Caco-2 (cell line): ENCODE measurements around the gene DIAPH2. TPM values are rescaled to one million over a fixed set of nuclear protein-coding genes. Genes with fewer than 3 reads are reported as not detected.

Experiments used
- BruUV-seq: library from RNA; stranded (reverse); fragments of 400-500 nt; replicated peaks from 2 replicates; lab custom pipeline; 2021; lab: Mats Ljungman, UMichigan
- CTCF ChIA-PET: fragments of 300-600 bp; sonication (Branson Sonifier 250); formaldehyde crosslinking; loops from one replicate; lab custom pipeline; 2022; ENCODE audit warnings: antibody characterized with exemption; lab: Charles Lee
- POLR2A ChIA-PET: fragments of 300-600 bp; sonication (Branson Sonifier 250); formaldehyde crosslinking; loops from one replicate; lab custom pipeline; 2022; ENCODE audit warnings: antibody characterized with exemption; lab: Charles Lee
- DNase-seq, 2 experiments: peaks; one replicate each; pipeline versions ENCODE4 v3.0.0 to v3.0.0-alpha.2; 2020 to 2022
- H3K27me3 ChIP-seq: replicated peaks from 2 replicates; pipeline ENCODE4 v1.6.0; 2011; ENCODE audit warnings: low read length; ENCODE audit not compliant: control insufficient read depth, insufficient read depth
- H3K36me3 ChIP-seq: 2 replicates; pipeline ENCODE4 v1.5.1; 2011; ENCODE audit warnings: low read length; ENCODE audit not compliant: control insufficient read depth, insufficient read depth
- H3K4me1 ChIP-seq: fragments of 250-450 bp; sonication (Bioruptor Pico); 2 replicates; pipeline ENCODE4 v1.5.1; 2020; ENCODE audit warnings: mild to moderate bottlenecking
- H3K4me3 ChIP-seq: 2 replicates; pipeline ENCODE4 v1.5.1; 2011; ENCODE audit warnings: low read depth, mild to moderate bottlenecking, control low read depth, low read length
- H3K9me3 ChIP-seq: fragments of 250-450 bp; sonication (Bioruptor Pico); 2 replicates; pipeline ENCODE4 v1.5.1; 2020; ENCODE audit warnings: mild to moderate bottlenecking, moderate library complexity
- H3K27ac Mint-ChIP-seq: one replicate; pipeline ENCODE4 v1.8.0; 2022; ENCODE audit warnings: mixed read lengths; ENCODE audit not compliant: unreplicated experiment
- H3K27me3 Mint-ChIP-seq: one replicate; pipeline ENCODE4 v1.8.0; 2022; ENCODE audit warnings: mixed read lengths; ENCODE audit not compliant: insufficient read depth, unreplicated experiment
- H3K36me3 Mint-ChIP-seq: one replicate; pipeline ENCODE4 v1.8.0; 2022; ENCODE audit warnings: mild to moderate bottlenecking, mixed read lengths; ENCODE audit not compliant: insufficient read depth, unreplicated experiment
- H3K4me1 Mint-ChIP-seq: one replicate; pipeline ENCODE4 v1.8.0; 2022; ENCODE audit warnings: low read depth, mixed read lengths; ENCODE audit not compliant: unreplicated experiment
- H3K4me3 Mint-ChIP-seq: one replicate; pipeline ENCODE4 v1.8.0; 2022; ENCODE audit warnings: mild to moderate bottlenecking, moderate library complexity, mixed read lengths; ENCODE audit not compliant: unreplicated experiment
- H3K9me3 Mint-ChIP-seq: one replicate; pipeline ENCODE4 v1.8.0; 2022; ENCODE audit warnings: mixed read lengths; ENCODE audit not compliant: unreplicated experiment
- CTCF ChIP-seq, 2 experiments: fragments of 200-600 bp in 1 of 2; IDR thresholded peaks; 1 replicate in 1 of 2; 2 replicates in 1 of 2; pipeline versions ENCODE4 v1.5.1 to v1.8.0; 2011 to 2022; ENCODE audit warnings: antibody characterized with exemption in 1 of 2, control low read depth in 1 of 2, inconsistent platforms in 1 of 2, low read depth in 1 of 2, low read length in 1 of 2, mild to moderate bottlenecking in 1 of 2, moderate library complexity in 1 of 2; ENCODE audit not compliant: insufficient read depth in 1 of 2, severe bottlenecking in 1 of 2, unreplicated experiment in 1 of 2
- intact Hi-C: fragments of 100-400 bp; cut with micrococcal nuclease; formaldehyde crosslinking; loops from one replicate; pipeline ENCODE4 v1.10.0; 2022; ENCODE audit not compliant: unreplicated experiment
- total RNA-seq: library from RNA; stranded (reverse); gene quantifications from 2 replicates; pipeline ENCODE4 v1.2.3, GENCODE V29; 2022

The DIAPH2 gene
- total RNA-seq, 1 experiment from 2014 or later, result 16.1 TPM

- CTCF ChIA-PET, result no interaction called here
Measured at GRCh38 chrX:97123001-97123400, 438.4 kb downstream of the DIAPH2 start.

GRCh38 chrX:97126020-97126419, 441.4 kb downstream of the DIAPH2 start:
- no peak overlapping the region for H3K4me3 Mint-ChIP-seq
- no peak overlapping the region for H3K27ac Mint-ChIP-seq
- no peaks in the 10 kb centered on the region for H3K27me3 ChIP-seq
- H3K4me3 ChIP-seq, result no peak overlapping the region
- no peak for DNase-seq
- no peaks in the 10 kb centered on the region for H3K4me1 ChIP-seq
- no peaks in the 10 kb centered on the region for H3K4me1 Mint-ChIP-seq
- ChIA-PET POLR2A (no interaction called here), CTCF (no interaction called here)
- BruUV-seq, result no TSS peak
- H3K9me3 ChIP-seq, result no peaks in the 10 kb centered on the region
- H3K9me3 Mint-ChIP-seq, result no peaks in the 10 kb centered on the region
- intact Hi-C loops, result no loop called here
- no peaks in the 10 kb centered on the region for H3K36me3 ChIP-seq
- no peak for TF ChIP-seq CTCF (IDR thresholded peaks at IDR 0.05; ENCODE audit: insufficient read depth in 1 of 2, low read depth in 1 of 2, low read length in 1 of 2, severe bottlenecking in 1 of 2, unreplicated experiment in 1 of 2)
- no peaks in the 10 kb centered on the region for H3K36me3 Mint-ChIP-seq
- no peaks in the 10 kb centered on the region for H3K27me3 Mint-ChIP-seq

More at GRCh38 chrX:97123001-97123400, 438.4 kb downstream of the DIAPH2 start:
- Histone ChIP-seq H3K36me3 (no peaks in the 10 kb centered on the region), H3K27me3 (no peaks in the 10 kb centered on the region), H3K4me3 (no peak overlapping the region), H3K9me3 (no peaks in the 10 kb centered on the region), H3K4me1 (no peaks in the 10 kb centered on the region)
- intact Hi-C loops, result no loop called here
- Mint-ChIP-seq H3K4me3 (no peak overlapping the region), H3K36me3 (no peaks in the 10 kb centered on the region), H3K27me3 (no peaks in the 10 kb centered on the region), H3K27ac (no peak overlapping the region), H3K4me1 (no peaks in the 10 kb centered on the region), H3K9me3 (no peaks in the 10 kb centered on the region)
- TF ChIP-seq CTCF (IDR thresholded peaks at IDR 0.05; ENCODE audit: insufficient read depth in 1 of 2, low read depth in 1 of 2, low read length in 1 of 2, severe bottlenecking in 1 of 2, unreplicated experiment in 1 of 2), result no peak
- no TSS peak for BruUV-seq
- POLR2A ChIA-PET, result no interaction called here
- no peak for DNase-seq

- Mint-ChIP-seq H3K27me3 (no peaks in the 10 kb centered on the region), H3K27ac (no peak overlapping the region), H3K4me3 (no peak overlapping the region), H3K9me3 (no peaks in the 10 kb centered on the region), H3K4me1 (no peaks in the 10 kb centered on the region), H3K36me3 (no peaks in the 10 kb centered on the region)
- H3K4me3 ChIP-seq, result no peak overlapping the region
- H3K27me3 ChIP-seq, result no peaks in the 10 kb centered on the region
- DNase-seq, result no peak
- POLR2A ChIA-PET, result no interaction called here
- BruUV-seq, result no TSS peak
- CTCF ChIA-PET, result no interaction called here
- no peaks in the 10 kb centered on the region for H3K9me3 ChIP-seq
- H3K36me3 ChIP-seq, result no peaks in the 10 kb centered on the region
- H3K4me1 ChIP-seq, result no peaks in the 10 kb centered on the region
- no peak for TF ChIP-seq CTCF (IDR thresholded peaks at IDR 0.05; ENCODE audit: insufficient read depth in 1 of 2, low read depth in 1 of 2, low read length in 1 of 2, severe bottlenecking in 1 of 2, unreplicated experiment in 1 of 2)
- intact Hi-C loops, result no loop called here
Measured at GRCh38 chrX:97132664-97133415, 448.2 kb downstream of the DIAPH2 start.
